HepG2 (cell line): Measurements from ENCODE around the gene NRIP2.

Source experiments
- CREM ChIP-seq, 2 experiments: sonication (generic) in 1 of 2; formaldehyde crosslinking in 1 of 2; IDR thresholded peaks; 2 replicates each; pipeline versions ENCODE4 v1.4.0 to v1.6.1; 2016 to 2020; ENCODE audit warnings: antibody characterized with exemption in 1 of 2, mild to moderate bottlenecking in 1 of 2, missing genetic modification reagents in 1 of 2
- ETV6 ChIP-seq: sonication (generic); formaldehyde crosslinking; conservative IDR thresholded peaks from 2 replicates; pipeline ENCODE4 v1.4.0; 2020; ENCODE audit warnings: missing genetic modification reagents
- FOXA3 ChIP-seq: IDR thresholded peaks from 2 replicates; pipeline ENCODE4 v1.6.1; 2016; ENCODE audit warnings: missing genetic modification reagents, missing compliant biosample characterization
- IKZF1 ChIP-seq: fragments of 450-650 bp; IDR thresholded peaks from 2 replicates; pipeline ENCODE4 v1.7.1; 2016
- ZBTB8A ChIP-seq: sonication (generic); formaldehyde crosslinking; IDR thresholded peaks from 2 replicates; pipeline ENCODE4 v1.4.0; 2020; ENCODE audit warnings: mild to moderate bottlenecking, low read depth, missing genetic modification reagents, borderline replicate concordance
- ZNF24 ChIP-seq: fragments of 450-650 bp; IDR thresholded peaks from 2 replicates; pipeline ENCODE4 v1.6.1; 2017; ENCODE audit warnings: antibody characterized with exemption, mild to moderate bottlenecking
- ZNF501 ChIP-seq: sonication (generic); formaldehyde crosslinking; IDR thresholded peaks from 2 replicates; pipeline ENCODE4 v1.5.1; 2020; ENCODE audit warnings: mild to moderate bottlenecking, moderate library complexity, missing genetic modification reagents
- ZNF572 ChIP-seq: sonication (generic); formaldehyde crosslinking; IDR thresholded peaks from 2 replicates; pipeline ENCODE4 v1.5.1; 2020; ENCODE audit warnings: mild to moderate bottlenecking, missing genetic modification reagents
- ZNF660 ChIP-seq: sonication (generic); formaldehyde crosslinking; IDR thresholded peaks from 2 replicates; pipeline ENCODE4 v1.5.1; 2020; ENCODE audit warnings: mild to moderate bottlenecking, low read depth, missing genetic modification reagents, borderline replicate concordance
- TF ChIP-seq, protein P1 (sequence below): sonication (generic); formaldehyde crosslinking; IDR thresholded peaks from 2 replicates; pipeline ENCODE4 v1.5.0; 2020; ENCODE audit warnings: mild to moderate bottlenecking, missing genetic modification reagents, moderate library complexity
- TF ChIP-seq, protein P2 (sequence below): sonication (generic); formaldehyde crosslinking; IDR thresholded peaks from 2 replicates; pipeline ENCODE4 v1.4.0; 2020; ENCODE audit warnings: missing genetic modification reagents
- TF ChIP-seq, protein P3 (sequence below), 2 experiments: sonication (generic) in 1 of 2; formaldehyde crosslinking in 1 of 2; IDR thresholded peaks; 2 replicates each; pipeline versions ENCODE4 v1.5.1 to v1.6.1; 2011 to 2020; ENCODE audit warnings: borderline replicate concordance in 1 of 2, low read depth in 1 of 2, low read length in 1 of 2, mild to moderate bottlenecking in 1 of 2, missing genetic modification reagents in 1 of 2, moderate library complexity in 1 of 2
- TF ChIP-seq, protein P4 (sequence below): sonication (generic); formaldehyde crosslinking; IDR thresholded peaks from 2 replicates; pipeline ENCODE4 v1.4.0; 2020; ENCODE audit warnings: missing genetic modification reagents

DNA sequence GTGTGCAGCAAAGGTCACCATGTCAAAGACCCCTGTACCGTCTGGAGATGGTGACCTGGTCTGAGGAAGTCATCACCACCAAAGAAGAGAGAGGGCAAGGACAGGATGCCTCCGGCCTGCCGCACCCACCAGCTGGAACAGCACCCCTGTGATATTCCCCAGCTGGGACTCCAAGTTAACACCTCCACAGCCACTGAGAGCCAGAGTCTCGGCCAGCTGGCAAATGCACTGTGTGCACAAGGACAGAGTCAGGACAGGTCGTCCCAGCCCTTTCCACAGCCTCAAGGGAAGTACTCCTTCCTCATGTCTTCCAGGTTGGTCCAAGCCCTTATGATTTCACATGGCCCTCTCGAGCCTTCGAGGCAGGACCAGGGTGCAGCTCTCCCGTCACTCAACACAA lies 59.4 kb downstream of the NRIP2 start:
- TF ChIP-seq ZNF24 (no peak), CREM (IDR thresholded peaks at IDR 0.05) (no peak), CREM (CRISPR knock-in tag; IDR thresholded peaks at IDR 0.05) (no peak), FOXA3 (CRISPR knock-in tag) (no peak), ETV6 (CRISPR knock-in tag) (no peak), ZNF501 (no peak), IKZF1 (no peak), ZBTB8A (CRISPR knock-in tag) (no peak), ZNF572 (no peak), ZNF660 (CRISPR knock-in tag) (no peak)
- TF ChIP-seq, protein P1, sequence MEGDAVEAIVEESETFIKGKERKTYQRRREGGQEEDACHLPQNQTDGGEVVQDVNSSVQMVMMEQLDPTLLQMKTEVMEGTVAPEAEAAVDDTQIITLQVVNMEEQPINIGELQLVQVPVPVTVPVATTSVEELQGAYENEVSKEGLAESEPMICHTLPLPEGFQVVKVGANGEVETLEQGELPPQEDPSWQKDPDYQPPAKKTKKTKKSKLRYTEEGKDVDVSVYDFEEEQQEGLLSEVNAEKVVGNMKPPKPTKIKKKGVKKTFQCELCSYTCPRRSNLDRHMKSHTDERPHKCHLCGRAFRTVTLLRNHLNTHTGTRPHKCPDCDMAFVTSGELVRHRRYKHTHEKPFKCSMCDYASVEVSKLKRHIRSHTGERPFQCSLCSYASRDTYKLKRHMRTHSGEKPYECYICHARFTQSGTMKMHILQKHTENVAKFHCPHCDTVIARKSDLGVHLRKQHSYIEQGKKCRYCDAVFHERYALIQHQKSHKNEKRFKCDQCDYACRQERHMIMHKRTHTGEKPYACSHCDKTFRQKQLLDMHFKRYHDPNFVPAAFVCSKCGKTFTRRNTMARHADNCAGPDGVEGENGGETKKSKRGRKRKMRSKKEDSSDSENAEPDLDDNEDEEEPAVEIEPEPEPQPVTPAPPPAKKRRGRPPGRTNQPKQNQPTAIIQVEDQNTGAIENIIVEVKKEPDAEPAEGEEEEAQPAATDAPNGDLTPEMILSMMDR (CRISPR knock-in tag), result no peak
- TF ChIP-seq, protein P2, sequence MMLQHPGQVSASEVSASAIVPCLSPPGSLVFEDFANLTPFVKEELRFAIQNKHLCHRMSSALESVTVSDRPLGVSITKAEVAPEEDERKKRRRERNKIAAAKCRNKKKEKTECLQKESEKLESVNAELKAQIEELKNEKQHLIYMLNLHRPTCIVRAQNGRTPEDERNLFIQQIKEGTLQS, result no peak
- TF ChIP-seq, protein P3, sequence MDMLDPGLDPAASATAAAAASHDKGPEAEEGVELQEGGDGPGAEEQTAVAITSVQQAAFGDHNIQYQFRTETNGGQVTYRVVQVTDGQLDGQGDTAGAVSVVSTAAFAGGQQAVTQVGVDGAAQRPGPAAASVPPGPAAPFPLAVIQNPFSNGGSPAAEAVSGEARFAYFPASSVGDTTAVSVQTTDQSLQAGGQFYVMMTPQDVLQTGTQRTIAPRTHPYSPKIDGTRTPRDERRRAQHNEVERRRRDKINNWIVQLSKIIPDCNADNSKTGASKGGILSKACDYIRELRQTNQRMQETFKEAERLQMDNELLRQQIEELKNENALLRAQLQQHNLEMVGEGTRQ (IDR thresholded peaks at IDR 0.05; ENCODE audit: low read depth, low read length), result no peak
- TF ChIP-seq, protein P3 (CRISPR knock-in tag; IDR thresholded peaks at IDR 0.05; ENCODE audit: borderline replicate concordance), result no peak
- TF ChIP-seq, protein P4, sequence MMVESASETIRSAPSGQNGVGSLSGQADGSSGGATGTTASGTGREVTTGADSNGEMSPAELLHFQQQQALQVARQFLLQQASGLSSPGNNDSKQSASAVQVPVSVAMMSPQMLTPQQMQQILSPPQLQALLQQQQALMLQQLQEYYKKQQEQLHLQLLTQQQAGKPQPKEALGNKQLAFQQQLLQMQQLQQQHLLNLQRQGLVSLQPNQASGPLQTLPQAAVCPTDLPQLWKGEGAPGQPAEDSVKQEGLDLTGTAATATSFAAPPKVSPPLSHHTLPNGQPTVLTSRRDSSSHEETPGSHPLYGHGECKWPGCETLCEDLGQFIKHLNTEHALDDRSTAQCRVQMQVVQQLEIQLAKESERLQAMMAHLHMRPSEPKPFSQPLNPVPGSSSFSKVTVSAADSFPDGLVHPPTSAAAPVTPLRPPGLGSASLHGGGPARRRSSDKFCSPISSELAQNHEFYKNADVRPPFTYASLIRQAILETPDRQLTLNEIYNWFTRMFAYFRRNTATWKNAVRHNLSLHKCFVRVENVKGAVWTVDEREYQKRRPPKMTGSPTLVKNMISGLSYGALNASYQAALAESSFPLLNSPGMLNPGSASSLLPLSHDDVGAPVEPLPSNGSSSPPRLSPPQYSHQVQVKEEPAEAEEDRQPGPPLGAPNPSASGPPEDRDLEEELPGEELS (CRISPR knock-in tag), result no peak
